Caco-2 (cell line): ENCODE measurements around the gene CTAGE1. TPM values are rescaled to one million over a fixed set of nuclear protein-coding genes. Genes with fewer than 3 reads are reported as not detected.

Source experiments
- BruUV-seq: library from RNA; stranded (reverse); fragments of 400-500 nt; replicated peaks from 2 replicates; lab custom pipeline; 2021; lab: Mats Ljungman, UMichigan
- CTCF ChIA-PET: fragments of 300-600 bp; sonication (Branson Sonifier 250); formaldehyde crosslinking; loops from one replicate; lab custom pipeline; 2022; ENCODE audit warnings: antibody characterized with exemption; lab: Charles Lee
- POLR2A ChIA-PET: fragments of 300-600 bp; sonication (Branson Sonifier 250); formaldehyde crosslinking; loops from one replicate; lab custom pipeline; 2022; ENCODE audit warnings: antibody characterized with exemption; lab: Charles Lee
- DNase-seq, 2 experiments: peaks; one replicate each; pipeline versions ENCODE4 v3.0.0 to v3.0.0-alpha.2; 2020 to 2022
- H3K27me3 ChIP-seq: replicated peaks from 2 replicates; pipeline ENCODE4 v1.6.0; 2011; ENCODE audit warnings: low read length; ENCODE audit not compliant: control insufficient read depth, insufficient read depth
- H3K36me3 ChIP-seq: 2 replicates; pipeline ENCODE4 v1.5.1; 2011; ENCODE audit warnings: low read length; ENCODE audit not compliant: control insufficient read depth, insufficient read depth
- H3K4me1 ChIP-seq: fragments of 250-450 bp; sonication (Bioruptor Pico); 2 replicates; pipeline ENCODE4 v1.5.1; 2020; ENCODE audit warnings: mild to moderate bottlenecking
- H3K4me3 ChIP-seq: 2 replicates; pipeline ENCODE4 v1.5.1; 2011; ENCODE audit warnings: low read depth, mild to moderate bottlenecking, control low read depth, low read length
- H3K9me3 ChIP-seq: fragments of 250-450 bp; sonication (Bioruptor Pico); 2 replicates; pipeline ENCODE4 v1.5.1; 2020; ENCODE audit warnings: mild to moderate bottlenecking, moderate library complexity
- H3K27ac Mint-ChIP-seq: one replicate; pipeline ENCODE4 v1.8.0; 2022; ENCODE audit warnings: mixed read lengths; ENCODE audit not compliant: unreplicated experiment
- H3K27me3 Mint-ChIP-seq: one replicate; pipeline ENCODE4 v1.8.0; 2022; ENCODE audit warnings: mixed read lengths; ENCODE audit not compliant: insufficient read depth, unreplicated experiment
- H3K36me3 Mint-ChIP-seq: one replicate; pipeline ENCODE4 v1.8.0; 2022; ENCODE audit warnings: mild to moderate bottlenecking, mixed read lengths; ENCODE audit not compliant: insufficient read depth, unreplicated experiment
- H3K4me1 Mint-ChIP-seq: one replicate; pipeline ENCODE4 v1.8.0; 2022; ENCODE audit warnings: low read depth, mixed read lengths; ENCODE audit not compliant: unreplicated experiment
- H3K4me3 Mint-ChIP-seq: one replicate; pipeline ENCODE4 v1.8.0; 2022; ENCODE audit warnings: mild to moderate bottlenecking, moderate library complexity, mixed read lengths; ENCODE audit not compliant: unreplicated experiment
- H3K9me3 Mint-ChIP-seq: one replicate; pipeline ENCODE4 v1.8.0; 2022; ENCODE audit warnings: mixed read lengths; ENCODE audit not compliant: unreplicated experiment
- CTCF ChIP-seq, 2 experiments: fragments of 200-600 bp in 1 of 2; IDR thresholded peaks; 1 replicate in 1 of 2; 2 replicates in 1 of 2; pipeline versions ENCODE4 v1.5.1 to v1.8.0; 2011 to 2022; ENCODE audit warnings: antibody characterized with exemption in 1 of 2, control low read depth in 1 of 2, inconsistent platforms in 1 of 2, low read depth in 1 of 2, low read length in 1 of 2, mild to moderate bottlenecking in 1 of 2, moderate library complexity in 1 of 2; ENCODE audit not compliant: insufficient read depth in 1 of 2, severe bottlenecking in 1 of 2, unreplicated experiment in 1 of 2
- intact Hi-C: fragments of 100-400 bp; cut with micrococcal nuclease; formaldehyde crosslinking; loops from one replicate; pipeline ENCODE4 v1.10.0; 2022; ENCODE audit not compliant: unreplicated experiment
- total RNA-seq: library from RNA; stranded (reverse); gene quantifications from 2 replicates; pipeline ENCODE4 v1.2.3, GENCODE V29; 2022

CTAGE1 gene
- total RNA-seq, 1 experiment from 2014 or later: not detected

- ChIA-PET CTCF (no interaction called here), POLR2A (no interaction called here)
- Mint-ChIP-seq H3K4me1 (peaks cover 13% of the 10 kb centered on the region), H3K27me3 (no peaks in the 10 kb centered on the region), H3K27ac (no peak overlapping the region), H3K36me3 (peaks cover 7% of the 10 kb centered on the region), H3K4me3 (no peak overlapping the region), H3K9me3 (no peaks in the 10 kb centered on the region)
- no peak for DNase-seq
- H3K36me3 ChIP-seq: no peaks in the 10 kb centered on the region
- H3K27me3 ChIP-seq: no peaks in the 10 kb centered on the region
- peaks cover 11% of the 10 kb centered on the region; the same call in 1 of the 2 replicates for H3K4me1 ChIP-seq
- no peaks in the 10 kb centered on the region for H3K9me3 ChIP-seq
- intact Hi-C loops: no loop called here
- no peak for TF ChIP-seq CTCF (IDR thresholded peaks at IDR 0.05; ENCODE audit: insufficient read depth in 1 of 2, low read depth in 1 of 2, low read length in 1 of 2, severe bottlenecking in 1 of 2, unreplicated experiment in 1 of 2)
- no peak overlapping the region for H3K4me3 ChIP-seq
- BruUV-seq: no TSS peak
Measured at GRCh38 chr18:22455425-22456115, 37.9 kb upstream of the CTAGE1 start.

- TF ChIP-seq CTCF (IDR thresholded peaks at IDR 0.05; ENCODE audit: insufficient read depth in 1 of 2, low read depth in 1 of 2, low read length in 1 of 2, severe bottlenecking in 1 of 2, unreplicated experiment in 1 of 2): no peak
- Mint-ChIP-seq H3K4me1 (peaks cover 13% of the 10 kb centered on the region), H3K9me3 (peaks cover 12% of the 10 kb centered on the region), H3K27me3 (no peaks in the 10 kb centered on the region), H3K4me3 (no peak overlapping the region), H3K36me3 (peaks cover 7% of the 10 kb centered on the region), H3K27ac (no peak overlapping the region)
- no TSS peak for BruUV-seq
- ChIA-PET CTCF (no interaction called here), POLR2A (no interaction called here)
- peaks cover 16% of the 10 kb centered on the region for H3K9me3 ChIP-seq
- H3K36me3 ChIP-seq: no peaks in the 10 kb centered on the region
- DNase-seq: no peak
- intact Hi-C loops: no loop called here
- peaks cover 11% of the 10 kb centered on the region; the same call in 1 of the 2 replicates for H3K4me1 ChIP-seq
- no peaks in the 10 kb centered on the region for H3K27me3 ChIP-seq
- no peak overlapping the region for H3K4me3 ChIP-seq
Measured at GRCh38 chr18:22453315-22453714, 35.6 kb upstream of the CTAGE1 start.

GRCh38 chr18:22452226-22452668, 34.5 kb upstream of the CTAGE1 start:
- no peaks in the 10 kb centered on the region for H3K27me3 Mint-ChIP-seq
- H3K4me3 Mint-ChIP-seq: peak overlapping the region; percentile 12
- CTCF ChIA-PET: interaction anchor here (0.6 to 1.1 kb wide), 3 partner anchors 12 to 111 kb away, joined by 3 to 7 read pairs (median 3); no protein-coding TSS in a partner anchor
- peak overlapping the region; percentile 58 for H3K27ac Mint-ChIP-seq
- peaks cover 12% of the 10 kb centered on the region for H3K9me3 Mint-ChIP-seq
- H3K4me1 Mint-ChIP-seq: peaks cover 13% of the 10 kb centered on the region
- POLR2A ChIA-PET: no interaction called here
- peaks cover 16% of the 10 kb centered on the region for H3K9me3 ChIP-seq
- H3K27me3 ChIP-seq: no peaks in the 10 kb centered on the region
- no peak overlapping the region for H3K4me3 ChIP-seq
- H3K4me1 ChIP-seq: peaks cover 11% of the 10 kb centered on the region; the same call in 1 of the 2 replicates
- no peak for DNase-seq
- no peaks in the 10 kb centered on the region for H3K36me3 ChIP-seq
- intact Hi-C loops: no loop called here
- peaks cover 7% of the 10 kb centered on the region for H3K36me3 Mint-ChIP-seq
- BruUV-seq: no TSS peak
- no peak for TF ChIP-seq CTCF (IDR thresholded peaks at IDR 0.05; ENCODE audit: insufficient read depth in 1 of 2, low read depth in 1 of 2, low read length in 1 of 2, severe bottlenecking in 1 of 2, unreplicated experiment in 1 of 2)
